ENCODE results near the gene MRPS12. TPM values are rescaled to one million over a fixed set of nuclear protein-coding genes. Genes with fewer than 3 reads are reported as not detected.

Gene MRPS12
- total RNA-seq, 1 experiment from 2014 or later: 88.0 TPM

DNA sequence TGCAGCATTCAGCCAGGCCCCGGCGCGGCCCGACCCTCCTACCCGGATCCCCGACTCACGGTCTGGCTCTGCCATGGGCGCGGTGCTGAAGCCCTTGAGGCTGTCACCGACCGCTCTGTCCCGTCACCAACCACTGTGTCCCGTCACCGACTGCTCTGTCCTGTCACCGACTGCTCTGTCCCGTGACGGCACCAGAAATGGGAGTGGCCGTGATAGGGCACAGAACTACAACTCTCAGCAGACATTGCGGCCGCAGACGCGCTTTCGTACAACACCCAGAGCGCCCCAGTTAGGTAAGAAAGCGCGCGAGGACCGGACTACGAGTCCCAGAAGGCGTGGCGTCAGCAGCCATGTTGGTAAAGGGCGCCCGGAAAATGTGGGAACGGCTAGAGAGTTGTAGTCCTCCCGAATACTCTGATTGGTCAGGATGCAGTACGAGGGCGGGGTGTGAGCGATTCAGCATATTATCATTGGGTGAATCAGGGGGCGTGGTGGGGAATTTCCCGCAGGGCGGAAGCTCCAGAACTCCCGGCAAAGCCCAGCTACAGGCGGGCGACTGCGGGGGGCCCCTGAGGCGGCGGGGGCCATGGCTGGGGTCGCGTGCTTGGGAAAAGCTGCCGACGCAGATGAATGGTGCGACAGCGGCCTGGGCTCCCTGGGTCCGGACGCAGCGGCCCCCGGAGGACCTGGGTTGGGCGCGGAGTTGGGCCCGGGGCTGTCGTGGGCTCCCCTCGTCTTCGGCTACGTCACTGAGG is 31.1 kb upstream of the MRPS12 start, which contains the start of the genes NFKBIB and SIRT2 (continued):
- TF ChIP-seq, protein P1, sequence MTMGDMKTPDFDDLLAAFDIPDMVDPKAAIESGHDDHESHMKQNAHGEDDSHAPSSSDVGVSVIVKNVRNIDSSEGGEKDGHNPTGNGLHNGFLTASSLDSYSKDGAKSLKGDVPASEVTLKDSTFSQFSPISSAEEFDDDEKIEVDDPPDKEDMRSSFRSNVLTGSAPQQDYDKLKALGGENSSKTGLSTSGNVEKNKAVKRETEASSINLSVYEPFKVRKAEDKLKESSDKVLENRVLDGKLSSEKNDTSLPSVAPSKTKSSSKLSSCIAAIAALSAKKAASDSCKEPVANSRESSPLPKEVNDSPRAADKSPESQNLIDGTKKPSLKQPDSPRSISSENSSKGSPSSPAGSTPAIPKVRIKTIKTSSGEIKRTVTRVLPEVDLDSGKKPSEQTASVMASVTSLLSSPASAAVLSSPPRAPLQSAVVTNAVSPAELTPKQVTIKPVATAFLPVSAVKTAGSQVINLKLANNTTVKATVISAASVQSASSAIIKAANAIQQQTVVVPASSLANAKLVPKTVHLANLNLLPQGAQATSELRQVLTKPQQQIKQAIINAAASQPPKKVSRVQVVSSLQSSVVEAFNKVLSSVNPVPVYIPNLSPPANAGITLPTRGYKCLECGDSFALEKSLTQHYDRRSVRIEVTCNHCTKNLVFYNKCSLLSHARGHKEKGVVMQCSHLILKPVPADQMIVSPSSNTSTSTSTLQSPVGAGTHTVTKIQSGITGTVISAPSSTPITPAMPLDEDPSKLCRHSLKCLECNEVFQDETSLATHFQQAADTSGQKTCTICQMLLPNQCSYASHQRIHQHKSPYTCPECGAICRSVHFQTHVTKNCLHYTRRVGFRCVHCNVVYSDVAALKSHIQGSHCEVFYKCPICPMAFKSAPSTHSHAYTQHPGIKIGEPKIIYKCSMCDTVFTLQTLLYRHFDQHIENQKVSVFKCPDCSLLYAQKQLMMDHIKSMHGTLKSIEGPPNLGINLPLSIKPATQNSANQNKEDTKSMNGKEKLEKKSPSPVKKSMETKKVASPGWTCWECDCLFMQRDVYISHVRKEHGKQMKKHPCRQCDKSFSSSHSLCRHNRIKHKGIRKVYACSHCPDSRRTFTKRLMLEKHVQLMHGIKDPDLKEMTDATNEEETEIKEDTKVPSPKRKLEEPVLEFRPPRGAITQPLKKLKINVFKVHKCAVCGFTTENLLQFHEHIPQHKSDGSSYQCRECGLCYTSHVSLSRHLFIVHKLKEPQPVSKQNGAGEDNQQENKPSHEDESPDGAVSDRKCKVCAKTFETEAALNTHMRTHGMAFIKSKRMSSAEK (CRISPR knock-in tag; IDR thresholded peaks at IDR 0.05; ENCODE audit: borderline replicate concordance): no peak
- TF ChIP-seq TCF7 (CRISPR knock-in tag; IDR thresholded peaks at IDR 0.05; ENCODE audit: low read depth): peak; percentile 55; the same call in 1 of the 2 replicates
- peak; percentile 84 for TF ChIP-seq CREM (CRISPR knock-in tag; IDR thresholded peaks at IDR 0.05)
- no peak for TF ChIP-seq ZNF219 (CRISPR knock-in tag; IDR thresholded peaks at IDR 0.05; ENCODE audit: borderline replicate concordance)
- TF ChIP-seq, protein P2, sequence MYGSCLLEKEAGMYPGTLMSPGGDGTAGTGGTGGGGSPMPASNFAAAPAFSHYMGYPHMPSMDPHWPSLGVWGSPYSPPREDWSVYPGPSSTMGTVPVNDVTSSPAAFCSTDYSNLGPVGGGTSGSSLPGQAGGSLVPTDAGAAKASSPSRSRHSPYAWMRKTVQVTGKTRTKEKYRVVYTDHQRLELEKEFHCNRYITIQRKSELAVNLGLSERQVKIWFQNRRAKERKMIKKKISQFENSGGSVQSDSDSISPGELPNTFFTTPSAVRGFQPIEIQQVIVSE (CRISPR knock-in tag; IDR thresholded peaks at IDR 0.05; ENCODE audit: borderline replicate concordance): no peak
- TF ChIP-seq, protein P3, sequence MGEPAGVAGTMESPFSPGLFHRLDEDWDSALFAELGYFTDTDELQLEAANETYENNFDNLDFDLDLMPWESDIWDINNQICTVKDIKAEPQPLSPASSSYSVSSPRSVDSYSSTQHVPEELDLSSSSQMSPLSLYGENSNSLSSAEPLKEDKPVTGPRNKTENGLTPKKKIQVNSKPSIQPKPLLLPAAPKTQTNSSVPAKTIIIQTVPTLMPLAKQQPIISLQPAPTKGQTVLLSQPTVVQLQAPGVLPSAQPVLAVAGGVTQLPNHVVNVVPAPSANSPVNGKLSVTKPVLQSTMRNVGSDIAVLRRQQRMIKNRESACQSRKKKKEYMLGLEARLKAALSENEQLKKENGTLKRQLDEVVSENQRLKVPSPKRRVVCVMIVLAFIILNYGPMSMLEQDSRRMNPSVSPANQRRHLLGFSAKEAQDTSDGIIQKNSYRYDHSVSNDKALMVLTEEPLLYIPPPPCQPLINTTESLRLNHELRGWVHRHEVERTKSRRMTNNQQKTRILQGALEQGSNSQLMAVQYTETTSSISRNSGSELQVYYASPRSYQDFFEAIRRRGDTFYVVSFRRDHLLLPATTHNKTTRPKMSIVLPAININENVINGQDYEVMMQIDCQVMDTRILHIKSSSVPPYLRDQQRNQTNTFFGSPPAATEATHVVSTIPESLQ (CRISPR knock-in tag; IDR thresholded peaks at IDR 0.05): no peak
- TF ChIP-seq, protein P4, sequence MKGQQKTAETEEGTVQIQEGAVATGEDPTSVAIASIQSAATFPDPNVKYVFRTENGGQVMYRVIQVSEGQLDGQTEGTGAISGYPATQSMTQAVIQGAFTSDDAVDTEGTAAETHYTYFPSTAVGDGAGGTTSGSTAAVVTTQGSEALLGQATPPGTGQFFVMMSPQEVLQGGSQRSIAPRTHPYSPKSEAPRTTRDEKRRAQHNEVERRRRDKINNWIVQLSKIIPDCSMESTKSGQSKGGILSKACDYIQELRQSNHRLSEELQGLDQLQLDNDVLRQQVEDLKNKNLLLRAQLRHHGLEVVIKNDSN (CRISPR knock-in tag; IDR thresholded peaks at IDR 0.05): peak; percentile 85; the same call in 1 of the 2 replicates
- TF ChIP-seq, protein P5, sequence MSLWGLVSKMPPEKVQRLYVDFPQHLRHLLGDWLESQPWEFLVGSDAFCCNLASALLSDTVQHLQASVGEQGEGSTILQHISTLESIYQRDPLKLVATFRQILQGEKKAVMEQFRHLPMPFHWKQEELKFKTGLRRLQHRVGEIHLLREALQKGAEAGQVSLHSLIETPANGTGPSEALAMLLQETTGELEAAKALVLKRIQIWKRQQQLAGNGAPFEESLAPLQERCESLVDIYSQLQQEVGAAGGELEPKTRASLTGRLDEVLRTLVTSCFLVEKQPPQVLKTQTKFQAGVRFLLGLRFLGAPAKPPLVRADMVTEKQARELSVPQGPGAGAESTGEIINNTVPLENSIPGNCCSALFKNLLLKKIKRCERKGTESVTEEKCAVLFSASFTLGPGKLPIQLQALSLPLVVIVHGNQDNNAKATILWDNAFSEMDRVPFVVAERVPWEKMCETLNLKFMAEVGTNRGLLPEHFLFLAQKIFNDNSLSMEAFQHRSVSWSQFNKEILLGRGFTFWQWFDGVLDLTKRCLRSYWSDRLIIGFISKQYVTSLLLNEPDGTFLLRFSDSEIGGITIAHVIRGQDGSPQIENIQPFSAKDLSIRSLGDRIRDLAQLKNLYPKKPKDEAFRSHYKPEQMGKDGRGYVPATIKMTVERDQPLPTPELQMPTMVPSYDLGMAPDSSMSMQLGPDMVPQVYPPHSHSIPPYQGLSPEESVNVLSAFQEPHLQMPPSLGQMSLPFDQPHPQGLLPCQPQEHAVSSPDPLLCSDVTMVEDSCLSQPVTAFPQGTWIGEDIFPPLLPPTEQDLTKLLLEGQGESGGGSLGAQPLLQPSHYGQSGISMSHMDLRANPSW (CRISPR knock-in tag; conservative IDR thresholded peaks at IDR 0.05; ENCODE audit: low read depth): no peak
- TF ChIP-seq, protein P6, sequence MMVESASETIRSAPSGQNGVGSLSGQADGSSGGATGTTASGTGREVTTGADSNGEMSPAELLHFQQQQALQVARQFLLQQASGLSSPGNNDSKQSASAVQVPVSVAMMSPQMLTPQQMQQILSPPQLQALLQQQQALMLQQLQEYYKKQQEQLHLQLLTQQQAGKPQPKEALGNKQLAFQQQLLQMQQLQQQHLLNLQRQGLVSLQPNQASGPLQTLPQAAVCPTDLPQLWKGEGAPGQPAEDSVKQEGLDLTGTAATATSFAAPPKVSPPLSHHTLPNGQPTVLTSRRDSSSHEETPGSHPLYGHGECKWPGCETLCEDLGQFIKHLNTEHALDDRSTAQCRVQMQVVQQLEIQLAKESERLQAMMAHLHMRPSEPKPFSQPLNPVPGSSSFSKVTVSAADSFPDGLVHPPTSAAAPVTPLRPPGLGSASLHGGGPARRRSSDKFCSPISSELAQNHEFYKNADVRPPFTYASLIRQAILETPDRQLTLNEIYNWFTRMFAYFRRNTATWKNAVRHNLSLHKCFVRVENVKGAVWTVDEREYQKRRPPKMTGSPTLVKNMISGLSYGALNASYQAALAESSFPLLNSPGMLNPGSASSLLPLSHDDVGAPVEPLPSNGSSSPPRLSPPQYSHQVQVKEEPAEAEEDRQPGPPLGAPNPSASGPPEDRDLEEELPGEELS (CRISPR knock-in tag; IDR thresholded peaks at IDR 0.05): peak; percentile 51; the same call in 1 of the 2 replicates
- TF ChIP-seq MYBL2 (CRISPR knock-in tag; IDR thresholded peaks at IDR 0.05): no peak
- TF ChIP-seq MXD4 (CRISPR knock-in tag; IDR thresholded peaks at IDR 0.05; ENCODE audit: borderline replicate concordance): no peak
- TF ChIP-seq, protein P7, sequence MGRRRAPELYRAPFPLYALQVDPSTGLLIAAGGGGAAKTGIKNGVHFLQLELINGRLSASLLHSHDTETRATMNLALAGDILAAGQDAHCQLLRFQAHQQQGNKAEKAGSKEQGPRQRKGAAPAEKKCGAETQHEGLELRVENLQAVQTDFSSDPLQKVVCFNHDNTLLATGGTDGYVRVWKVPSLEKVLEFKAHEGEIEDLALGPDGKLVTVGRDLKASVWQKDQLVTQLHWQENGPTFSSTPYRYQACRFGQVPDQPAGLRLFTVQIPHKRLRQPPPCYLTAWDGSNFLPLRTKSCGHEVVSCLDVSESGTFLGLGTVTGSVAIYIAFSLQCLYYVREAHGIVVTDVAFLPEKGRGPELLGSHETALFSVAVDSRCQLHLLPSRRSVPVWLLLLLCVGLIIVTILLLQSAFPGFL (CRISPR knock-in tag; IDR thresholded peaks at IDR 0.05; ENCODE audit: borderline replicate concordance): no peak
- TF ChIP-seq IRF2 (CRISPR knock-in tag; IDR thresholded peaks at IDR 0.05; ENCODE audit: borderline replicate concordance, low read depth): no peak
- TF ChIP-seq CREB1 (CRISPR knock-in tag; IDR thresholded peaks at IDR 0.05): no peak
- TF ChIP-seq NFYB (CRISPR knock-in tag; conservative IDR thresholded peaks at IDR 0.05; ENCODE audit: low read depth): peak; percentile 100

All from WTC11 (cell line).